Fibroblast of upper back skin (primary cell): ENCODE measurements around the gene DNAJC28.
"Not testable (repeated sequence)": the region's sequence is repeated elsewhere in the genome, so short reads cannot be mapped to it uniquely, and the experiment has no call there.

ENCODE experiments used
- DNase-seq: peaks from one replicate; pipeline ENCODE4 v3.0.0-alpha.2; 2013

Gene DNAJC28, protein sequence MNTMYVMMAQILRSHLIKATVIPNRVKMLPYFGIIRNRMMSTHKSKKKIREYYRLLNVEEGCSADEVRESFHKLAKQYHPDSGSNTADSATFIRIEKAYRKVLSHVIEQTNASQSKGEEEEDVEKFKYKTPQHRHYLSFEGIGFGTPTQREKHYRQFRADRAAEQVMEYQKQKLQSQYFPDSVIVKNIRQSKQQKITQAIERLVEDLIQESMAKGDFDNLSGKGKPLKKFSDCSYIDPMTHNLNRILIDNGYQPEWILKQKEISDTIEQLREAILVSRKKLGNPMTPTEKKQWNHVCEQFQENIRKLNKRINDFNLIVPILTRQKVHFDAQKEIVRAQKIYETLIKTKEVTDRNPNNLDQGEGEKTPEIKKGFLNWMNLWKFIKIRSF

DNA sequence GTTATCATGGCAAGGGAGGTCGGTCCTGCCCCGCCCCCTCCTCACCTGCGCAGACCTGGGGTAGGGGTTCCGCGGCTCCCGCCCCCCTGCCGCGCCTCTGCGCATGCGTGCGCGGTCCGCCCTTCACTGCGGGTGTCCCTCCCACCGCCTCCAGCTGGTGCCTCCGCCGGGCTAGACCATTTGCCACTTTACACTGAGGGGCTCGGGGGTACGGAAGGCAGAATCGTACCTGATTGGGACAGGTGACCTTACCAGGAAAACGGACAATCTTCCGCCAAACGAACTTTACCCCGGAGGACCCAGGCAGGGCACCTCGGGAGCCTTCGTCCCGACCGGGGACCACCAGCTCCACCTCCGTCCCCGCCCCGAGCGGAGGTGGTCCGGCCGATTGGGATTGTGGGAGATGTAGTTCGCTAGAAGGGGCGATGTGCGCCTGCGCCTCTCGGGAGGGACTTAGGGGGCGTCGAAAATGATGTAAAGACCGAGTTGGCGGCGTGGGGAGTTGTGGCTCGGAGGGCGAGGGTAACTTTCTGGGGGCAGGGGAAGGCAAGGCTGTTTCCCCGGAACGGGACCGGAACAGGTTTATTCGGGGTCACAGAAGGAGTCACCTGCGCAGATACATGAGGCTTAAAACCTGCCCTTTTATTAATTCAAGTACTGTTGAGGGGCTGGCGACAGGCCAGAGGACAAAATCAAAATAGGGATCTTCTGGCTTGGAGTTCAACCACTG lies at the start of gene DNAJC28:
TSS of gene DNAJC28 (minus strand) at position 344 of the 730 bp plus-strand sequence. CDS start 2,323 bp downstream, outside the sequence.
- DNase-seq: peak; percentile 95

DNA sequence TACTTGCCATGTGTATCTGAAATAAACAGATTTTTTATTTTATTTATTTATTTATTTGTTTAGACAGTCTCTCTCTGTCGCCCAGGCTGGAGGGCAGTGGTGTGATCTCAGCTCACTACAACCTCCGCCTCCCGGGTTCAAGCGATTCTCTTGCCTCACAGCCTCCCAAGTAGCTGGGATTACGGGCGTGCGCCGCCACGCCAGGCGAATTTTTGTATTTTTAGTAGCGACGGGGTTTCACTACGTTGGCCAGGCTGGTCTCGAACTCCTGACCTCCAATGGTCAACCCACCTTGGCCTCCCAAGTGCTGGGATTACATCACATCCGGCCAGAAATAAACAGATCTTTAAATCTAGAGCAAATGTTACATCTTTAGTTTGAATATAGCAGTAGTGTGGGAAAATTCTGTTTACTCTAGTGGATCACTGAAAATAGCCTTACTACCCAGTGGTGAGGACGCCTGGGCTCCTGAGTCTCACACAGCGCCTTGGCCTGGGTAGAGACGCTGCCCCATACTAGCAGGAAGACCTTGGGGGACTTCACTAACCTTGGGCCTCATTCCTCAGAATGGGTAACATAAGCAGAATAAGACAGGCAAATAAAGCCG lies 49.7 kb upstream of the DNAJC28 start:
- DNase-seq: peak; percentile 2

DNA sequence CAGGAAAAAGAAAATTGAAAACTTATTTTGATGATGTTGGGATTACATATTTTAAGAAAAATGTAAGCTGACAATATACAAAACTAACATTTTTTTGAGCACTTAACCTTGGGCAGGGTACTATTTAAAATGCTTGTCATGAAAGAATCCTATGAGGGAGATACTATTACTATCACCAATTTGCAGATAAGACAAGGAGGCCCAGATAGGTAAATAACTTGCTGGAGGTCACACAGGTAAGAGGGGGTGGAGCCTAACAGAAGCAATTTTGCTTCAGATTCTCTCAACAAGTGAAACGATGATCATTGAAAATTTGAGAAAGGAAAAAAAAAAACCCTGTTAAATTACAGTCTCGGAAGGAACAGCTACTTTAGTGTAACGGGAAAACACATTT lies 49.2 kb upstream of the DNAJC28 start:
- no peak for DNase-seq

DNA sequence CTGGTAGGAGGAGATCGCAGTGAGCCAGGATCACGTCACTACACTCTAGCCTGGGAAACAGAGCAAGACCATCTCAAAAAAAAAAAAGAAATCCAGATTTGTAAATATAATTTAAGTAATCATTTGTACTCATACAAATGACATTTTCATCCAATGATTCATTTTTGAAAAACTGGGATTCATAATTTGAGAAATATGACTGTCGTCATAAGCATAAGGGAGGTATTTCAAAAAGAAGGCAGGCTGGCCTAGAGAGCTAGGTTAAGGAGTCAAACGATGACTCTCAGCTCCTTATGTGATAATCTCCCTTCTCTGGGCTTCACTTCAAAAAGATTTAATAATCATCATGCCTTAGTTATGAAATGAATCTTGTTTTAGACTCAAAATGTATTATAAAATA lies 48.1 kb upstream of the DNAJC28 start:
- DNase-seq: peak; percentile 32

DNA sequence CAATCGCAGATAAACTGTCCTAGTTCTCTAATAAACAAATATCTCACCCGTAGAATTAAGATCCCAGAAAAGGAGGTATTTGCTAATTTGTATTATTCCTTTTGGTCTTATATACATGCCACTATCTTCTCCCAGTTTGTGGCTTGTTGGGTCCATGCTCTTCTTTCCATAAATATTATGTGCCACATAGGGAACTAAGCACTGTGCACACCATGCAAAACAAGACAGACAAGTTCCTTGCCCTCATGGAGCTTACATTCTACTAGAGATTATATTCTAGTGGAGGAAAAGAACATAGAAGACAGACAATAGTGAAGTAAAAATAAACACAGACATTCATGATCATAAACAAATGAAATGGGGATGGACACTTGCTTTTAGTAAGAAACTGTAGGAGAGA lies 45.7 kb upstream of the DNAJC28 start:
- DNase-seq: no peak

DNA sequence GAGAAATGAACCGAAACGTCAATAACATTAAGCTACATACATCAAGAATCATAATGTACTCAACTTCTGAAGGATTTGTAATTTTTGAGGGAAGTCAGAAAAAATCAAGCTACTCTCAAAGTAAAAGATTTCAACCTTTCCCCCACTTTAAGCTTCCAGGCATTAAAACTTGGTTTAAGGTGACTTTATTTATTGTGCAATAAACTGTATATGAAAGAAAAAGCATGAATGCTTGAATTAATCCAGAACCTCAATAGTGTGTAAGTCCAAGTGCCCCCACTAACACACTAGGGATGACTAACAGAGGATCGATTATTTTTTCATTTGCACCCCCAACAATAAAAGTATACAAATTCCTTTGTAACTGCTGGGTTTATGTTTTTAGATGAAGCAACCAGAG lies 39.5 kb upstream of the DNAJC28 start:
- DNase-seq: no peak

DNA sequence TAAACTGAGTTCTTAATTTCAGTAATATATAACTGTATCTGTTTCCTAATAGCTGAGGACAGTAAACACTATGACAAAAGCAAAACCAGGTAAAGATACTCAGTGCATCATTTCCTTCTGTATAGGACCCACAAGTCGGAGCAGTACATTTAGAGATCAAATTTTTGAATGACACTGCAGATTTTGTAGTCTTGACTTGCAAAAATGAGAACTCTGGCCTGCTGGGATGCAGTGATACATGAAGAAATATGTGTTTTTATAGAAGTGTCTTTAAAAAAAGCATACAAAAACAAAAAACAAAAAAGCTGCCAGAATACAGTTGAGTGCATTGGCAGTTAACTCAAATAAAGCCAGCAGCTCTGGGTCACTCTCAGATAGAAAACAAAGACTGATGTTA lies 31.4 kb upstream of the DNAJC28 start:
- DNase-seq: no peak

DNA sequence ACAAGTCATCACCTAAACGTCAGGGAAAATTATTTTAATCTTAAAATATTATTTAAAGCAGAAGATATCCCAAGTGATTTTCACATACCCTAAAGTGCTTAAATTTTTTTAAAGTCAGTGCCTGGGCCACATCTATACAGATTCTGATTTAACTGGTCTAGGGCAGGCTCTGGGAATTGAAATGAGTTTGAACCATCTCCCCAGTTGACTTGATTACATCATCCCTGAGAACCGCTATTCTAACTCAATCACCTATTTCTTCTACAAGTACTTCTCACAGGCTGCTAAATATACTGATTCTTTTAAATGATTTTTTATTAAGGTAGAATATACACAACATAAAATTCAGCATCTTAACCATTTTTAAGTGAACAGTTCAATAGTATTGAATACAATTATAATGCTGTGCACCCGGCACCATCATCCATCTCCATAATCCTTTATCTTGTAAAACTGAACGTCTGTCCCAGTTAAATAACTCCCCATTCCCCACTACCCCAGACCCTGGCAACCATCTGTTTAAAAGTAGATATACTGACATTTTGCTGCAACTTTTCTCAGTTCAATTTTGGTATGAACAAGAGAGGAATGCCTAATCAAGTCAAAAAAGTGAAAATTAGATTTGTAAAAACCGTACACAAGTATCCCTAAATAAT lies 30.9 kb upstream of the DNAJC28 start:
- no peak for DNase-seq

DNA sequence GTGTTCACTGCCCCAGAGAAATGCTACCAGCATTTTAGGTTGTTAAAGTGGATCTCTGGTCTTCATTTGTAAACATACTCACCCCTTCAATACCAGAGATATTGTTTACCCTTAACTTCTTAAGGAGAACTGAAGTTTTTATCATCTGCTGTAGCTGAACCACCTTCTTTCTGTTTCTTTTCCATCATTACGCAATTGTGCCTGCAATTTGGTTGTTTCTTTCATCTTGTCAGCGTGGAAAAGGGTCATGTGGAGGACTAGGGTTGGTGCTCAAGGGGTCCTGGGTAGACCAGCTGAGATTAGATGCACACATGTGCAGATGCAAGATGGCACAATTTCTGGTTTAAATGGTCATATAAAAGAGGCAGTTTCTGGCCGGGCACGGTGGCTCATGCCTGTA lies 27.4 kb upstream of the DNAJC28 start:
- DNase-seq: no peak

DNA sequence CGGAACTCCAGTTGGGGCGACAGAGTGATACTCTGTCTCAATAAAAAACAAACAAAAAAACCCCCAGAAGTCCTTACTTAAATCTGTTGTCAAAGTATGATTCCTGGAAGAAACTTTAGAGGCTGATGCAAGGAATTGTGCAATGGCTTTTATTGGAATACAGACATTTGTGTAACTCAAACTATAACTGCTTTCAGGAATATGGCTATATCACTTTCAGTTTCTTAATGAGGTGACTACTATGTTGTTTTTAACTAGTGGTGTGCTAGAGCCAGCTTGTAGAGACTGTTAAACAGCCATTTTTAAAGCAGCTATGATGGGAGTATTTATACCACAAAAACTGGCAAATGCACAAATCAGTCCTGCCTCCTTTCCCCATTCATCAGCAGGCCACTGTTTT lies 22.7 kb upstream of the DNAJC28 start:
- peak; percentile 2 for DNase-seq

DNA sequence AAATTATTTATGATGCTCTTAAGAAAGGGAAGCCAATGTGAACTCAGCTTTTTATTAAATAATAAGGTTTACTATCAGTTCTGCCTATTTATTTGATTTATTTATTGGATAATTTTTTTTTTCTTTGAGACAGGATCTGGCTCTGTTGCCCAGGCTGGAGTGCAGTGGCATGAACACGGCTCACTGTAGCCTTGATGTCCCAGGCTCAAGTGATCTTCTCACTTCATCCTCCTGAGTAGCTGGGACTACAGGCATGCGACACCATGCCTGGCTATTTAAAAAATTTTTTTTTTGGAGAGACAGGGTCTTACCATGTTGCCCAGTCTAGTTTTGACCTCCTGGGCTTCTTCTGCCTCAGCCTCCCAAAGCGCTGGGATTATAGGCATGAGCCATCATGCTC lies 21.0 kb upstream of the DNAJC28 start:
- no peak for DNase-seq

DNA sequence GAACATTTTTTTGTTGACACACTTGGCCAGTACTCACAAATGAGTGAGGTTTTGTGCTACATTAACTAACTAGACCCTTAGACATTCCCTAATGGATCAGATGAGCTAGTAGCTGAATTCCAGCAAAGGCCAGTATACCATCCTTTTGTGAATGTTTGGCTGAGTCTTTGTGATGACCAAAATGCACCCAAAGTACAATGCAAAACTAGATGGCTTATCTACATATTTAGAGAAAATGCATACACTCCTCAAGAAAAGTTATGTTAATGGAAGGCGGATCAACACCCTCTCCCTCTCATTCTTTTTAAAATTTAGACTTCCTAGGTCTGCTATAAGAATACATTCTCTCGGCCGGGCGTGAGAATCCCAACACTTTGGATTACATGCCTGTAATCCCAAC lies 20.1 kb upstream of the DNAJC28 start:
- DNase-seq: no peak

DNA sequence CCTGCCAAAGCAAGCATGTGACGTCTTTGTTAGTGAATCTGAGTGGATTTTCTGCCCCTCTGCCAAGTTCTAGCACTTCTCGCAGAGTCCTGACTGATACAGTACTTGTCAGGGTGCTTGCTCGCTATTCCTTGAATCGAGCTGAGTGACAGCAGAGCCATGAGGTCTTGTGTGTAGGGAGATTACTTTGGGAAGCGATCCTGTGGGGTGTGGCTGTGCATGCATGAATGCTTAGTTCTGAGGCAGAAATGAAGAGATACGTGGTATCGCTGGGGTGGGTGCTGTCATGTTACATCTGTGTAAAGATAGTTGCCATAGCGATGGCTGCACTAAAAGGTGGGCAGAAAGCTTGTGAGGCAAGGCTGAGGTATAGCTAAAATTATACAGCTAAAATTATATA lies 19.3 kb upstream of the DNAJC28 start:
- no peak for DNase-seq

DNA sequence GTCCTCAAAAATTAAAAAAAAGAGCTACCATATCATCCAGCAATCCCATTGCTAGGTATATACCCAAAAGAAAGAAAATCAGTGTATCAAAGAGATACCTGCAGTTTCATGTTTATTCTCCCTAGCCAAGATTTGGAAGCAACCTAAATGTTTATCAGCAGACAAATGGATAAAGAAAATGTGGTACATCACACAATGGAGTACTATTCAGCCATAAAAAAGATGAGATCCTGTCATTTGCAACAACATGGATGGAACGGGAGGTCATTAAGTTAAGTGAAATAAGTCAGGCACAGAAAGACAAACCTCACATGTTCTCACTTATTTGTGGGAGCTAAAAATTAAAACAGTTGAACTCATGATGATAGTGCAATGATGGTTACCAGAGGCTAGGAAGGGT lies 15.5 kb upstream of the DNAJC28 start:
- not testable (repeated sequence) for DNase-seq

DNA sequence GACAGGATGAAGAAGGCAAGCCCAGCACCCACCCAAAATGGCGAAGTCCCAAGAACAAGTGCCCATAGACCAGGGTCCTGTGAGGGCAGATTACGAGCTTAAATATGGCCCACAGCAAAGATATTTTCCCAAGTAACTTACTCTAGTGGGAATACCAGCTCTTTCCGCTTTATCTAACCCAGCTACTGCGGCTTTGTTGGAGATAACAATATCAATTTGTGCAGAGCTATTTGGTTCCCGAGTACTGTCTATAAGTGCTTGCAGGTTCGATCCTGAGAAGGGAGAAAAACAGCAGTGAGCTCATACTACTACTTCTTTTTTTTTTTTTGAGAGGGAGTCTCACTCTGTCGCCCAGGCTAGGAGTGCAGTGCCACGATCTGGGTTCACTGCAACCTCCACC lies 14.3 kb upstream of the DNAJC28 start:
- DNase-seq: no peak

DNA sequence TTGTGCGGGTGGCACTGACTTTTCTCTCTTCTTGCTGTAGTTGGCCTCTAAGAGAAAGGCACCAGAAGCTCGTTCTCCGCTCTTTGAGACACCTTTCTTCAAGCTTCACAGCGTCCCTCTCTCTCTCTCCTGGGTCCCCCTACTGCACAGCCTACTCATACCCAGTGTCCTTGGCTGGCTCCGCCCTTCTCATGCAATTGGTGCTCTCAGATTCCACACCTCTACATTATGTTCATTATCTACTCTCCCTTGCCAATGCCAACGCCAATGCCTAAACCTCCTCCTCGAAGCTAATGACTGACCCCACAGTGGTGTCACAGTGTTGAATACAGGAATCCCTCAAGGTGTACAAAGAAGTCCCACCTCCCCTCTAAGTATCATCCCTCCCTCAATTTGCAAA lies 4.8 kb upstream of the DNAJC28 start:
- no peak for DNase-seq

DNA sequence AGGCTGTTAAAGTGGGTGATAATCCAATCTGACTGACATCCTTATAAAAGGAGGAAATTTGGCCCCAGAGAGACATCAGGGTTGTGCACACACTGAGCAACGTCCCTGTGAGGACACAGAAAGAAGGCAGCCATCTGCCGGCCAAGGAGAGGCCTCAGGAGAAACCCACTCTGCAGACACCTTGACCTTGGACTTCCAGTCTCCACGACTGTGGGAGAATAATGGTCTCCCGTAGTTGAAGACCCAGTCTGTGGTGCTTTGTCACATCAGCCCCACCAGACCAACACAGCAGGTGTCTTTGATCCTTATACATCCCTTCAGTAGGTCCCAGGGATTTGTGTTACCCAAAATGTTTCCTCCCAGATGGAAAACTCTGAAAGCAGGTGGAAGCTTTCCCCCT lies 4.2 kb upstream of the DNAJC28 start:
- DNase-seq: no peak

DNA sequence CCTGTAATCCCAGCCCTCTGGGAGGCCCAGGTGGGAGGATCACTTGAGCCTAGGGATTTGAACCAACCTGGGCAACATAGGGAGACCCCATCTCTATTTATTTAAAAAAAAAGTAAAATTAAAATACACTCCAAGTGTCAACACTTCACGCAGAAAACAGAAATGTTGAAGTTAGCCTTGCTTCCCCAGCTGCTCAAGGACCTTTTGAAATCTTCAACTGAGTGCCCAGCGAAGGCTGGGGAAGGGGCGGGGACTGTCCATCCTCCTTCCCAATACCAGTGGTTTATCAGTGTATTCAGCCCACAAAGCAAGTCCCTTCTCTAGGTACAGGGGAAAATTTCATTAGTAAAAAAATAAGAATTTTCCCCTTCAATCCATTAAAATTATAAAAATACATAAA lies 2.2 kb upstream of the DNAJC28 start:
- DNase-seq: no peak

DNA sequence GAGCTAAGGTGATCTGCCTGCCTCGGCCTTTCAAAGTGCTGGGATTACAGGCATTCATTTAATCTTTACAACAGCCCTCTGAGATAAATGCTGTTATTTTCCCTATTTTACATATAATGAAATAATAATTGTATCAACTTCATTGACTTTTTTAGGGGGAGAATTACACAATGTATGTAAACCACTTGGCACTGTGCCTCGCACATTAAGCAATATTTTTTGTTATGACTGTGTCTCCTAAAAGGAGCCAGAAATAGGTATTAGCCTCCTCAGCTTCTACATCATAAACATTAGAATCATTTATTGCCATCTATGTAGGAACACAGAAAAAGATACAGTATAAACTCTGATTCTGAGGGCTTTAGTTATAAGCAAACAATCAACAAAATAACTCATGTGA lies 1.1 kb upstream of the DNAJC28 start:
- DNase-seq: peak; percentile 61

DNA sequence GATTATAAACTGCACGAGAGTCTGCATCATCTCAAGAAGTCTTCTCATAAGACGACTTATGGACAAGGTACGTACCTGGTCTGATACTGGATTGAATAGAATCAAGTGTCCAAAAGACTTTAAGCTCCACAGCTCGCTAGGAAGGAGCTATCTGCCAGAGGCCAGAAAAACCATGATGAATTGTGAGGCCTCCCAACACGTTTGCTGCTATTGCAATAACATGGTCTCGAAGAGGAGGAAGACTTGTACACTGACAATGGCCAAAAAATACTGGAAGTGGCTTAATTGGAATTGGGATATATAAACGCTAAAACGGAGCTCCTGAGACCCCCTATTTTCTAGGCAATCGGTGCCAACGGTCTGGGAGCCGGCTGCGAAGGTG lies 534 bp downstream of the DNAJC28 start:
- DNase-seq: no peak

DNA sequence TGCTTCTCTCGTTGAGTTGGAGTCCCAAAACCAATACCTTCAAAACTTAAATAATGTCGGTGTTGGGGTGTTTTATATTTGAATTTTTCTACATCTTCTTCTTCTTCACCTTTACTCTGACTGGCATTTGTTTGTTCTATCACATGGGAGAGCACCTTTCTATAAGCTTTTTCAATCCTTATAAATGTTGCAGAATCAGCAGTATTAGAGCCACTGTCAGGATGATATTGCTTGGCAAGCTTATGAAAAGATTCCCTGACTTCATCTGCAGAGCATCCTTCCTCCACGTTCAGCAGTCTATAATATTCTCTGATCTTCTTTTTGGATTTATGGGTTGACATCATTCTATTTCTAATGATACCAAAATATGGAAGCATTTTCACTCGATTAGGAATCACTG lies 2.6 kb downstream of the DNAJC28 start:
- no peak for DNase-seq

DNA sequence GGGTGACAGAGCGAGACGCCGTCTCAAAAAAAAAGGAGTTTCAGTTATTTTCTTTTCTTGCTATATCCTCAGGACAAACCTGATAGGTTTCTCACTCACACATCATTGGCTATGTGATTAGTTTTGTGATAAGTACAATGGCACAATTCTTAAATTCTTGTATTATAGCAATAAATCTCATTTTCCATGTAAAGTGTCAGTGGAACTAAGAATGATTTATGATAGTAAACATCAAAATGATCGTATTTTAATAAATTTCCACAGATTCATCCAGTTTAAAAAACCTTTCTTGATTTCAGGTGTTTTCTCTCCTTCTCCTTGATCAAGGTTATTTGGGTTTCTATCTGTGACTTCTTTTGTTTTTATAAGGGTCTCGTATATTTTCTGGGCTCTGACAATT lies 3.5 kb downstream of the DNAJC28 start:
- DNase-seq: no peak

DNA sequence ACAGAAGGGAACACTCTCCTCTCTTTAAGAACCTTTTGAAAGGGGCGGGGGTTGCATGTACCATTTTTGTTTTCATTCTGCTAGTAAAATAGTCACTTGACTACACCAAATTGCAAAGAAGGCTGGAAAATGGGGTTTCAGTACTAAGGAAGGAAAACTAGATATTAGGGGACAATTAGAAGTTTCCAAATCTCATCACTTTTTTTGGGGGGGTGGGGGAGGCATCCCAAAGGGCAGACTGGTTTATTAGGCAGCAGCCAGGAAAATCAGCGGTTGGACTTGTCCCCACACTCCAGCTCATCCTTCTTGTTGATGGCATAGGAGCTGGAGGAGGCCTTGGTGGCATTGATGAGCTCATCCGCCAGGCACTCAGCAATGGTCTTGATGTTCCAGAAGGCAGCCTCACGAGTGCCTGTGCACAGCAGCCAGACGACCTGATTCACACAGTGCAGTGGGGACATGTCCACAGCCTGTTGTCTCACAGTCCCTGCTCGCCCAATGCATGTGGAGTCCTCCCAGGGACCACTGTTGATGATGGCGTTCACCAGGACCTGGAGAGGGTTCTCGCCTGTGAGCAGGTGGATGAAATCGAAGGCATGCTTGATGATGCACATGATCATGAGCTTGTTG lies 10.1 kb downstream of the DNAJC28 start:
- peak; percentile 4 for DNase-seq
